Stimulated activated CD8-positive, alpha-beta memory T cell treated with anti-CD3 and anti-CD28 coated beads, Interleukin-2, amount 100 ng/mL, for 1 hour (primary cell): ENCODE data around the gene CAPRIN2.
A peak's percentile ranks its signal among the peaks of the same experiment; 100 is the strongest.

ENCODE experiments used
- DNase-seq, 2 donors: peaks; one replicate each; pipeline ENCODE4 v3.0.0-alpha.2; 2020; ENCODE audit warnings: low read depth in 2 of 2

Gene CAPRIN2

GRCh38 chr12:30761730-30762129 is 7.0 kb upstream of the CAPRIN2 start:
- no peak for DNase-seq

- DNase-seq = no peak
Observed at GRCh38 chr12:30757316-30757715, 2.6 kb upstream of the CAPRIN2 start.

DNA sequence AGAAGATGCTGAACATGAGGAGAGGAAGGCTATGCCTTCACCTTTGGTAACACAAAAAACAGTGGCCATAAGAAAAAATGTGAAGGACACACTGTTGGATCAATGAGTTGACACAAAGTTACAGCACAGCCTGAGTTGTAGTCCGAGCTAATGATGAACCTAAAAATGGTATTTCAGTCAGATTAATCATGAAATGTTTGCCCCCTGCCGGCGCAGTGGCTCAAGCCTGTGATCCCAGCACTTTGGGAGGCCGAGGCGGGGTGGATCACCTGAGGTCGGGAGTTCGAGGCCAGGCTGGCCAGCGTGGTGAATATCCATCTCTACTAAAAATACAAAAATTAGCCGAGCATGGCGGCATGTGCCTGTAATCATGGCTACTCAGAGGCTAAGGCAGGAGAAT is 1.3 kb upstream of the CAPRIN2 start:
- DNase-seq = no peak

DNA sequence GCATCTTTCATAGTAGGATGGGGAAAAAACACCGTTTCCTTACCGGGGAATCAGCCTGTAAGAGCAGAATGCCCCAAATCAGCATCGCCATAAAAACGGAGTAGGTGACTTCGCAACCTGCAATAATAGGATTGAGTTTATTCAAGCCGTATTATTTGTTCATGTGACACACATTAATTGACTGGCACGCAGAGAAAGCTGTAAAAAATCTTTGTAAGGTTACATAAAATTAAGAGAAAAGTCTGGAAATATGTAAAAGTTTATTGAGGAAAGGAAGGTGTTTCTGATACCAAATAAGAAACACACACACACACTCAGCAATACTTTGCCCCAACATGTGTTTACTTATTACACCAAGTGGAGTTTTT is 628 bp upstream of the CAPRIN2 start:
- DNase-seq = no peak

- peak in 1 of 2 donors; percentile 28 for DNase-seq
Observed at GRCh38 chr12:30754383-30754749, 385 bp downstream of the CAPRIN2 start.

GRCh38 chr12:30753751-30754382 is 884 bp downstream of the CAPRIN2 start:
- DNase-seq = no peak

- no peak for DNase-seq
Observed at GRCh38 chr12:30753233-30753632, 1.5 kb downstream of the CAPRIN2 start.

- DNase-seq = no peak
Observed at GRCh38 chr12:30752255-30752654, 2.5 kb downstream of the CAPRIN2 start.

- no peak for DNase-seq
Observed at GRCh38 chr12:30748147-30748546, 6.6 kb downstream of the CAPRIN2 start.

DNA sequence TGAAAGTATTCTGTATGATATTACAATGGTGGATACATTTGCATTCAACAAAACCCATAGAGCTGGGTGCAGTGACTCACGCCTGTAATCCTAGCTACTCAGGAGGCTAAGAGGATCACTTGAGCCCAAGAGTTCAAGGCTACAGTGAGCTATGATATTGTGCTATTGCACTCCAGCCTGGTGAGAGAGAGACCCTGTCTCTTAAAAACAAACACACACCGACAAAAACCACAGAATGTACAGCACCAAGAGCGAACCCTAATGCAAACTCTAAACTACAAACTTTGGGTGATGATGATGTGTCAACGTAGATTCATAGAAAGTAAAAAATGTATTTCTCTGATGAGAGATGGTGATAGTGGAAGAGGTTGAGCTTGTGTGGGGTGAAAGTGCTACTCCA is 8.6 kb downstream of the CAPRIN2 start:
- no peak for DNase-seq

DNA sequence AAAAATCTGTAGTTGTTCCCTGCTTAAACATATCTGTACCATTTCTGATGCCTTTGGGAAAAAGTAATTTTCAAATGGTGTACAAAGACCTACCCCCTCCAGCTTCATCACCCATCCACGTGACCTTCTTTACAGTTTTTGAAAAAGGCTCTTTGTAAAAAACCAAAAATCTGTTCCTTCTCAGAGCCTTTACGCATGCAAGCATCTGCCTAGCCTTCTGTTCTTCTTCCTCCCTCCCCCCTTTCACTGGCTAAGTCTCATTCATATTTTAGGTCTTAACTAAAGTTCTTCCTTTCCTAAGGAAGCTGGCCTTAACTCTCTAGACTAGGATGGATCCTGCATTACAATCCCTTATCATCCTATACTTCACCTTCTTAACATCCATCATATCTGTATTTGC is 10.4 kb downstream of the CAPRIN2 start:
- no peak for DNase-seq

DNA sequence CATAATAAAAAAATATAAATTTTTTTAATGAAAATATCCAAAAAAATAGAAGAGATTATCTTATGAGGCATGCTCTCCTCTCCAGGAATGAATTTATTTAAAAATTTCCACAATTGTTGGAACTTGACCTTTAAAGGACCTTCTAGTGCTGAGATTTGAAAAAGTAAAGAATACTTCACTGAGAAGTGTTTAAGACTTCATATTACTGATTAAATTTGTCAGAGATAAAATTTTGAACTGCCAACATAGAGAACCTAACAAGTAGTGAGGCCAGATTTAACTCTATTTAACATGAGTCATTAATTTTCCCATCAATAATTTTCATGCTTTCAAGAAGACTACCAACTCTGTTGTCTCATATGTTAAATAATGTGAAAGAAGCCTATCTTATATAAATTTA is 14.5 kb downstream of the CAPRIN2 start:
- no peak for DNase-seq

- DNase-seq = no peak
Observed at GRCh38 chr12:30739020-30739419, 15.7 kb downstream of the CAPRIN2 start.

DNA sequence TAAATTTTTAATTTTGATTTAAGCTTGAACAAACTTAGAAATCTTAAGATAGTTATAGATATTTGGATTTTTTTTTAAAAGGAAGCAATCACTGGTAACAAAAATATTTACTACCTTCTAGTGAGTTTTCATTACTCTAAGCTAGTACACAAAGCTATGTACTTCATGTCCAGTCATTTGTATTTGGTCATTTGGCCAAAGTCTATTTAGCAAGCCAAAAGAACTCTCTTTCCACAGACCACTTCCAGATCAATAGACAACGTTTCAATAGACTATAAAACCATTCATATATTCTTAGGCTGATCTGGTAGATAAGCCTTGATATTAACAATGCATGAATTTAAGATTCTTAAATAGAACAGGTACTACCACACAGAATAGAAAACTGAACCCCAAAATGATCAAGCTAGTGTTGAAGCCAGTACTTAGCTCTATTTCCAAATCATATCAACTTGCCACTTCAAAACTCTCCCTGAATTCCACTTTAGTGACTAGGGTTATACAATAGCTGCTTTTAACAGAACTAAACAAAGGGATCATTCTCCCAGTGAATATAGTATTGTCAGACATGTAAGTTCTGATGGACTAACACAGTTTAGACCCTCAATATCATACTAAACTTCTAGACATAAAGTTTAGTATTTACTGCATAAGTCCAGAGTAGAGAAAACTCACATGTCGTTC is 21.7 kb downstream of the CAPRIN2 start:
- DNase-seq = no peak

- DNase-seq = no peak
Observed at GRCh38 chr12:30730011-30730410, 24.7 kb downstream of the CAPRIN2 start.

GRCh38 chr12:30729547-30729946 is 25.2 kb downstream of the CAPRIN2 start:
- no peak for DNase-seq

GRCh38 chr12:30726647-30727046 is 28.1 kb downstream of the CAPRIN2 start:
- DNase-seq = no peak

GRCh38 chr12:30725739-30726138 is 29.0 kb downstream of the CAPRIN2 start:
- DNase-seq = no peak

- no peak for DNase-seq
Observed at GRCh38 chr12:30719060-30719459, 35.7 kb downstream of the CAPRIN2 start.

DNA sequence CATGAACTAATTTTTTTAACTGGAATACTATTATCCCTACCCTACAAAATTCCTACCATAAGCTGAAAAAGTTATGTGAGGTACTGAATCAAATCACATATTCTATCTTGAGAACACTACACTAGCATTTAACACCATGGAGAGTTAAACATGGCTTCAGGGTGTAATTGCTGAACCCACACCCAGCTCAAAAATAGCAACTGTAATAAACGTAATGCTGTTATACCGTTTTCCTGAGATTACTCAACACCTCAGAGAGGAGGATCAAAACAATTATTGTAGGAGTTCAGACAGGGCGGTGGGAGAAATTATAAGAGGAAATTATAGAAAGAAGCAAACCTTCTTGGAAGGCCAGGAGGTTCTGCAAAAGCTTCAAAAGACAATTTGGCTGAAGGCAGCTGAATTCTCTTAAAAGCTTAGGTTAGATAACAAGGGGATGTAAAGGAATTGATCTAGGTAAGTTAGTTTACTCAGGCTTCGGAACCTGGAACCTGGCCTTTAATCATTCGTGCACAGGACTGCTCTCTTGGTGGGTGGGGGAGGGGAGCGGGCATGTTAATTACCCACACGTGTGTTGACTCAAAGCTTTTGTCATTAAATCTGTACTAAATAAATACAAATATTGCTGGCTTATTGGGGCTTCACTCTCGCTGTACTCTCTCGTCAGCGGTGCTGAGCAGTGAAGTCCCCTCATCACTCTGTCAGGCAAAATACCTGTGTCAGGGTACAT is 47.0 kb downstream of the CAPRIN2 start:
- DNase-seq = no peak

- DNase-seq = no peak
Observed at GRCh38 chr12:30706476-30706875, 48.3 kb downstream of the CAPRIN2 start.

GRCh38 chr12:30701056-30701455 is 53.7 kb downstream of the CAPRIN2 start:
- no peak for DNase-seq

GRCh38 chr12:30700216-30700900 is 54.4 kb downstream of the CAPRIN2 start:
- DNase-seq = no peak
